ENCODE measurements around the gene AGFG1. TPM values are rescaled to one million over a fixed set of nuclear protein-coding genes. Genes with fewer than 3 reads are reported as not detected.

The AGFG1 gene
- total RNA-seq, 1 experiment from 2014 or later, result 122 TPM

DNA sequence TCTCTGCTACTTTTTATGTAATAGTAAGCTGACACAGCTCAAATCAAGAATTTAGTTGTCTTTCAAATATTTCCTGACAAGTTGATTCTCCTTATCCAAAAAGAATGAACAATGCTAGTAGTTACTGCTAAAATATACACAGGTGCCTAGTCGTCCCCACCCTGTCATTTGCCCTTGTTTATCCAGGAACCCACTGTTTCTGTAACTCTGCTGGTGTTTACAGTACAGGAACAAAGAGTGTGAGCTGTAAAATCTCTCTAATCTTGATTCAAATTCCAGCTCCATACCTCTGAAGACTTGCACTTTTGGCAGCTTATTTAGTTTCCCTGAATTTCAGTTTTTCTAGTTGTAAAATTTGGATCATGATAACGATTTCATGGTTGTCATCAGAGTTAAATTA lies 105.6 kb downstream of the AGFG1 start:
- no peaks in the 10 kb centered on the region for H3K27me3 ChIP-seq (replicated peaks; ENCODE audit: insufficient read depth, low read depth, low read length, poor library complexity)
- H3K27ac ChIP-seq (ENCODE audit: low read depth, low read length, poor library complexity, severe bottlenecking), result no peak overlapping the region
- ChIA-PET POLR2A (ENCODE audit: low non-redundant PET) (no interaction called here), CTCF (no interaction called here)
- no peak for DNase-seq (ENCODE audit: low spot score)
- H3K4me1 ChIP-seq (ENCODE audit: insufficient read depth, low read length, poor library complexity, severe bottlenecking), result no peaks in the 10 kb centered on the region
- H3K9me3 ChIP-seq (ENCODE audit: low read depth, low read length, poor library complexity, severe bottlenecking), result peaks cover 4% of the 10 kb centered on the region
- H3K36me3 ChIP-seq (ENCODE audit: insufficient read depth, low read length, poor library complexity, severe bottlenecking), result no peaks in the 10 kb centered on the region
- no peak overlapping the region for H3K4me3 ChIP-seq (ENCODE audit: low read depth, low read length, poor library complexity, severe bottlenecking)
- intact Hi-C loops (cut with micrococcal nuclease; ENCODE audit: unreplicated experiment), result no loop called here
- no peak for TF ChIP-seq EZH2 (IDR thresholded peaks at IDR 0.05; ENCODE audit: borderline replicate concordance, low read depth, low read length, poor library complexity, severe bottlenecking)
- TF ChIP-seq, protein P1, sequence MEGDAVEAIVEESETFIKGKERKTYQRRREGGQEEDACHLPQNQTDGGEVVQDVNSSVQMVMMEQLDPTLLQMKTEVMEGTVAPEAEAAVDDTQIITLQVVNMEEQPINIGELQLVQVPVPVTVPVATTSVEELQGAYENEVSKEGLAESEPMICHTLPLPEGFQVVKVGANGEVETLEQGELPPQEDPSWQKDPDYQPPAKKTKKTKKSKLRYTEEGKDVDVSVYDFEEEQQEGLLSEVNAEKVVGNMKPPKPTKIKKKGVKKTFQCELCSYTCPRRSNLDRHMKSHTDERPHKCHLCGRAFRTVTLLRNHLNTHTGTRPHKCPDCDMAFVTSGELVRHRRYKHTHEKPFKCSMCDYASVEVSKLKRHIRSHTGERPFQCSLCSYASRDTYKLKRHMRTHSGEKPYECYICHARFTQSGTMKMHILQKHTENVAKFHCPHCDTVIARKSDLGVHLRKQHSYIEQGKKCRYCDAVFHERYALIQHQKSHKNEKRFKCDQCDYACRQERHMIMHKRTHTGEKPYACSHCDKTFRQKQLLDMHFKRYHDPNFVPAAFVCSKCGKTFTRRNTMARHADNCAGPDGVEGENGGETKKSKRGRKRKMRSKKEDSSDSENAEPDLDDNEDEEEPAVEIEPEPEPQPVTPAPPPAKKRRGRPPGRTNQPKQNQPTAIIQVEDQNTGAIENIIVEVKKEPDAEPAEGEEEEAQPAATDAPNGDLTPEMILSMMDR (conservative IDR thresholded peaks at IDR 0.05; ENCODE audit: low read depth, low read length), result no peak
- BruUV-seq (replicated peaks), result no TSS peak

DNA sequence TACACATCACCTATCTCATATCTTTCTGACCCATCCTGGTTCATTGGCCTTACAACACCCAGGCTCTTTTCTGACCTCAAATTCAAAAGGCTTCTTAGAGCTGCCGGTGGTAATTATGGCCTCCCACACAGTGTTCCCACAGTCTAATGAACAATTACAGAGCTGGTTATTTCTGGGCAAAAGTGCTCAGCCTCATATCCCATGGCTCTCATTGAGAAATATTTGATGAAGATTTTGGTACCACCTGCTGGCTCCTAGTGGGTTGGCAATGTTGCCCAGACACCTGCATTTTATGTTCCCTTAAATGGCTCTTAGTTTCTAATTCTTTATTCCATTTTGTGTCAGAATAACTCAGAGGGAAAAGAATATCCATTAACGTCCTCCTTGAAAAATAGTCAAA lies 106.7 kb downstream of the AGFG1 start:
- BruUV-seq (replicated peaks), result no TSS peak
- no peak overlapping the region for H3K4me3 ChIP-seq (ENCODE audit: low read depth, low read length, poor library complexity, severe bottlenecking)
- CTCF ChIA-PET, result no interaction called here
- DNase-seq (ENCODE audit: low spot score), result no peak
- intact Hi-C loops (cut with micrococcal nuclease; ENCODE audit: unreplicated experiment), result no loop called here
- no peaks in the 10 kb centered on the region for H3K36me3 ChIP-seq (ENCODE audit: insufficient read depth, low read length, poor library complexity, severe bottlenecking)
- no peaks in the 10 kb centered on the region for H3K4me1 ChIP-seq (ENCODE audit: insufficient read depth, low read length, poor library complexity, severe bottlenecking)
- POLR2A ChIA-PET (ENCODE audit: low non-redundant PET), result no interaction called here
- TF ChIP-seq, protein P1 (conservative IDR thresholded peaks at IDR 0.05; ENCODE audit: low read depth, low read length), result no peak
- no peak for TF ChIP-seq EZH2 (IDR thresholded peaks at IDR 0.05; ENCODE audit: borderline replicate concordance, low read depth, low read length, poor library complexity, severe bottlenecking)
- no peak overlapping the region for H3K27ac ChIP-seq (ENCODE audit: low read depth, low read length, poor library complexity, severe bottlenecking)
- H3K27me3 ChIP-seq (replicated peaks; ENCODE audit: insufficient read depth, low read depth, low read length, poor library complexity), result no peaks in the 10 kb centered on the region
- peaks cover 4% of the 10 kb centered on the region for H3K9me3 ChIP-seq (ENCODE audit: low read depth, low read length, poor library complexity, severe bottlenecking)

DNA sequence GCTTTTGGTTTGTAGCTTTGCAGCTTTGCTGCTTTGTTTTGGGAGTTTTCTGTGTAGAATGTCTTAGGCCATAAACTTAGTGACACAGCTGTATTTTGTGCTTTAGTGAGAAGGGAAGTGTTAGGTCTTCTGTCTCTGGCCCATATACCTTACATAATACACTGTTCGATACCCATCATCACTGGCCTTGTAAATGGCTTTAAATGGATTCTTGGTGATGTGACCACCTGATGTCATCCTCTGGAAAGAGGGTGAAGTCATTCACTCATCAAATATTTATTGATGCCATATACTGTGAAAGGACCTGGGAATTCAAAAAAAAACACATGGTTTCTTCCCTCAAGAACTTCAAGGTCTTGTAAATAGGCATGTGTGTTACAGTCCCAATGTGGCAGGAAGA lies 107.8 kb downstream of the AGFG1 start:
- Histone ChIP-seq H3K27ac (ENCODE audit: low read depth, low read length, poor library complexity, severe bottlenecking) (no peak overlapping the region), H3K36me3 (ENCODE audit: insufficient read depth, low read length, poor library complexity, severe bottlenecking) (no peaks in the 10 kb centered on the region), H3K27me3 (replicated peaks; ENCODE audit: insufficient read depth, low read depth, low read length, poor library complexity) (no peaks in the 10 kb centered on the region), H3K4me1 (ENCODE audit: insufficient read depth, low read length, poor library complexity, severe bottlenecking) (no peaks in the 10 kb centered on the region), H3K9me3 (ENCODE audit: low read depth, low read length, poor library complexity, severe bottlenecking) (peaks cover 4% of the 10 kb centered on the region), H3K4me3 (ENCODE audit: low read depth, low read length, poor library complexity, severe bottlenecking) (no peak overlapping the region)
- no peak for DNase-seq (ENCODE audit: low spot score)
- no TSS peak for BruUV-seq (replicated peaks)
- intact Hi-C loops (cut with micrococcal nuclease; ENCODE audit: unreplicated experiment), result no loop called here
- CTCF ChIA-PET, result no interaction called here
- TF ChIP-seq EZH2 (IDR thresholded peaks at IDR 0.05; ENCODE audit: borderline replicate concordance, low read depth, low read length, poor library complexity, severe bottlenecking), result no peak
- TF ChIP-seq, protein P1 (conservative IDR thresholded peaks at IDR 0.05; ENCODE audit: low read depth, low read length), result no peak
- POLR2A ChIA-PET (ENCODE audit: low non-redundant PET), result no interaction called here

Data from A673 (cell line).